Endodermal cell (in vitro differentiated cells): Measurements from ENCODE around the gene ATP5ME. TPM values are rescaled to one million over a fixed set of nuclear protein-coding genes. Genes with fewer than 3 reads are reported as not detected.

Source experiments
- DNase-seq: peaks from one replicate; pipeline ENCODE4 v3.0.0-alpha.2; 2017
- H3K27ac ChIP-seq: 2 replicates; pipeline ENCODE4 v1.5.1; 2013; ENCODE audit warnings: mild to moderate bottlenecking, low read depth, low read length, moderate library complexity
- H3K27me3 ChIP-seq: 2 replicates; pipeline ENCODE4 v1.6.1; 2013; ENCODE audit warnings: mild to moderate bottlenecking, low read length, moderate library complexity; ENCODE audit not compliant: insufficient read depth, control insufficient read depth, poor library complexity, severe bottlenecking
- H3K36me3 ChIP-seq: 2 replicates; pipeline ENCODE4 v1.7.0; 2013; ENCODE audit warnings: mild to moderate bottlenecking, low read length, moderate library complexity; ENCODE audit not compliant: control insufficient read depth, insufficient read depth
- H3K4me1 ChIP-seq: one replicate; pipeline ENCODE4 v1.7.0; 2013; ENCODE audit warnings: low read length; ENCODE audit not compliant: control insufficient read depth, insufficient read depth
- H3K4me3 ChIP-seq: 2 replicates; pipeline ENCODE4 v1.5.1; 2013; ENCODE audit warnings: mild to moderate bottlenecking, low read length, moderate library complexity
- H3K9ac ChIP-seq: 2 replicates; pipeline ENCODE4 v1.6.1; 2013; ENCODE audit warnings: mild to moderate bottlenecking, low read length, moderate library complexity; ENCODE audit not compliant: poor library complexity, severe bottlenecking; ENCODE audit errors: extremely low read depth
- H3K9me3 ChIP-seq: 2 replicates; pipeline ENCODE4 v1.6.1; 2013; ENCODE audit warnings: mild to moderate bottlenecking, low read length, moderate library complexity; ENCODE audit not compliant: control insufficient read depth
- H3K27ac Mint-ChIP-seq: 2 replicates; pipeline ENCODE4 v1.8.0; 2020; ENCODE audit warnings: mixed read lengths
- H3K27me3 Mint-ChIP-seq: 2 replicates; pipeline ENCODE4 v1.8.0; 2021; ENCODE audit warnings: mild to moderate bottlenecking, mixed read lengths; ENCODE audit not compliant: insufficient read depth
- H3K36me3 Mint-ChIP-seq: 2 replicates; pipeline ENCODE4 v1.8.0; 2020; ENCODE audit warnings: low read depth, mixed read lengths
- H3K4me1 Mint-ChIP-seq: 2 replicates; pipeline ENCODE4 v1.8.0; 2020; ENCODE audit warnings: mixed read lengths
- H3K4me3 Mint-ChIP-seq: 2 replicates; pipeline ENCODE4 v1.8.0; 2020; ENCODE audit warnings: mild to moderate bottlenecking, moderate library complexity, mixed read lengths
- H3K9me3 Mint-ChIP-seq: 2 replicates; pipeline ENCODE4 v1.8.0; 2020; ENCODE audit warnings: mild to moderate bottlenecking, mixed read lengths
- WGBS, 2 experiments: methylation state at CpG; one replicate each; pipeline versions ENCODE4 v1.1.5 to v1.1.7; 2013; ENCODE audit warnings: missing lambda C conversion rate in 2 of 2, mixed read lengths in 1 of 2; ENCODE audit not compliant: insufficient coverage in 1 of 2, insufficient read length in 1 of 2; 5-methylcytosine and 5-hydroxymethylcytosine counted together
- total RNA-seq, 2 donors: library from RNA; stranded (reverse); fragmentation: NEBNext Ultra II Directional in 1 of 2; extraction: Animal tissue kit (Norgen Biotek cat#: 25700) in 1 of 2; gene quantifications; 2 replicates in 1 of 2; 3 replicates in 1 of 2; pipeline ENCODE4 v1.2.1, GENCODE V29; 2021
- TF ChIP-seq, protein P1 (sequence below): fragments of 200-600 bp; sonication (generic); conservative IDR thresholded peaks from 2 replicates; pipeline ENCODE4 v1.5.0; 2021; ENCODE audit warnings: antibody characterized with exemption, mild to moderate bottlenecking

Gene ATP5ME
- total RNA-seq, 2 donors from 2014 or later = 407 to 456 TPM

GRCh38 chr4:677431-678293 is 3.6 kb upstream of the ATP5ME start:
- peaks cover under 1% of the 10 kb centered on the region for H3K36me3 ChIP-seq
- Mint-ChIP-seq H3K4me1 (peaks cover 10% of the 10 kb centered on the region), H3K27me3 (peaks cover 2% of the 10 kb centered on the region), H3K9me3 (no peaks in the 10 kb centered on the region), H3K27ac (no peak overlapping the region), H3K4me3 (no peak overlapping the region), H3K36me3 (peaks cover 7% of the 10 kb centered on the region)
- H3K4me1 ChIP-seq = no peaks in the 10 kb centered on the region
- WGBS, 2 experiments = 87 to 89% methylated on average over 15 to 26 of the region's 26 CpGs
- TF ChIP-seq, protein P1, sequence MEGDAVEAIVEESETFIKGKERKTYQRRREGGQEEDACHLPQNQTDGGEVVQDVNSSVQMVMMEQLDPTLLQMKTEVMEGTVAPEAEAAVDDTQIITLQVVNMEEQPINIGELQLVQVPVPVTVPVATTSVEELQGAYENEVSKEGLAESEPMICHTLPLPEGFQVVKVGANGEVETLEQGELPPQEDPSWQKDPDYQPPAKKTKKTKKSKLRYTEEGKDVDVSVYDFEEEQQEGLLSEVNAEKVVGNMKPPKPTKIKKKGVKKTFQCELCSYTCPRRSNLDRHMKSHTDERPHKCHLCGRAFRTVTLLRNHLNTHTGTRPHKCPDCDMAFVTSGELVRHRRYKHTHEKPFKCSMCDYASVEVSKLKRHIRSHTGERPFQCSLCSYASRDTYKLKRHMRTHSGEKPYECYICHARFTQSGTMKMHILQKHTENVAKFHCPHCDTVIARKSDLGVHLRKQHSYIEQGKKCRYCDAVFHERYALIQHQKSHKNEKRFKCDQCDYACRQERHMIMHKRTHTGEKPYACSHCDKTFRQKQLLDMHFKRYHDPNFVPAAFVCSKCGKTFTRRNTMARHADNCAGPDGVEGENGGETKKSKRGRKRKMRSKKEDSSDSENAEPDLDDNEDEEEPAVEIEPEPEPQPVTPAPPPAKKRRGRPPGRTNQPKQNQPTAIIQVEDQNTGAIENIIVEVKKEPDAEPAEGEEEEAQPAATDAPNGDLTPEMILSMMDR = no peak
- H3K4me3 ChIP-seq = no peak overlapping the region
- H3K27me3 ChIP-seq = no peaks in the 10 kb centered on the region
- no peak for DNase-seq
- H3K27ac ChIP-seq = no peak overlapping the region
- no peak overlapping the region for H3K9ac ChIP-seq
- H3K9me3 ChIP-seq = no peaks in the 10 kb centered on the region

GRCh38 chr4:676871-677235 is 2.8 kb upstream of the ATP5ME start:
- H3K9me3 Mint-ChIP-seq = no peaks in the 10 kb centered on the region
- peaks cover 15% of the 10 kb centered on the region for H3K36me3 Mint-ChIP-seq
- no peak overlapping the region for H3K27ac Mint-ChIP-seq
- no peaks in the 10 kb centered on the region for H3K9me3 ChIP-seq
- H3K4me3 ChIP-seq = no peak overlapping the region
- no peak overlapping the region for H3K4me3 Mint-ChIP-seq
- DNase-seq = no peak
- H3K36me3 ChIP-seq = peaks cover 8% of the 10 kb centered on the region
- TF ChIP-seq, protein P1 = no peak
- H3K4me1 Mint-ChIP-seq = peaks cover 10% of the 10 kb centered on the region
- 91 to 94% methylated on average over 4 to 8 of the region's 8 CpGs for WGBS, 2 experiments
- no peaks in the 10 kb centered on the region for H3K27me3 ChIP-seq
- H3K27me3 Mint-ChIP-seq = peaks cover 2% of the 10 kb centered on the region
- H3K4me1 ChIP-seq = no peaks in the 10 kb centered on the region
- no peak overlapping the region for H3K27ac ChIP-seq
- no peak overlapping the region for H3K9ac ChIP-seq

DNA sequence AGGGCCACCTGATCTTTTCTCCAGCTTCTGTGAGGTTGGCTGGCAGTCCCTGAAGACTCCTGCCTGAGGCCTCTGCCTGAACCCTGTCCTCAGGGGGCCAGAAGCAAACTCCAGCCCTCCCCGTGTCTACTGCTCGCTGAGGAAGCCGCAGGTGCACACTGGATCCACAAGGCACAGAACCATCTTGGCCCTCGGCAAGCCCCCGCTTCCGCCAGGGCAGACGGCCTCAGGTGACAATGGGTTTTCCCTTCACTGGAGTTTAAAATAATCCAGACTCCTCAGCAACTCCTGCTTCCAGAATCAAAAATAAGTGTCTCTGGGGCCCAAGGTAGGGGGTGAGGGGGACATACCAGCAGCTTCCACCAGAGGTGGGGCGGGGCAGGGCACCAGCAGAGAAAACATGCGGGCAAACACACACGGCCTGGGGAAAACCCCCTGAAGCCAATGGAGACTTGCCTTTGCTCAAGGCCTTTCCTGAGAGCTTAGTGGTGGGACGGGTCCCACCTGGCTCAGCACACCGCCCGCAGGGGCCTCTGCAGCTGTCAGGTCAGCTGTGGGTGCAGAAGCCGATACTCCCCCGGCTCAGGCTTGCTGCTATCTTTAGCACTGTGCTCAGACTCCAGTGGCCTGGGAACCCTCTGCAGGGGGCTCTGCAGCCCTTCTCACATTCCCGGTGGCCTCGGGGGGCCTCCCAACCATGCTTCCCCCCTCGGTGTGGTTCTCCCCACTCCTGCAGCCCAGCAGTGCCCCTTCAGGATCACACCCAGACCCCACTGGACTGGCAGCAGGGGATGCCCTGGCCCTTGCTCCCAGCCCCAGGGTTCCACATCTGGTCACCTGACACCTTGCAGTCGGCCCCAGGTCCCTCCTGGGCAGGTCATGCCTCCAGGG is 2.1 kb upstream of the ATP5ME start:
- peak overlapping the region; percentile 35 for H3K27ac Mint-ChIP-seq
- Histone ChIP-seq H3K27ac (no peak overlapping the region), H3K36me3 (peaks cover 14% of the 10 kb centered on the region), H3K4me3 (no peak overlapping the region), H3K9ac (no peak overlapping the region), H3K27me3 (no peaks in the 10 kb centered on the region), H3K9me3 (no peaks in the 10 kb centered on the region), H3K4me1 (no peaks in the 10 kb centered on the region)
- H3K4me1 Mint-ChIP-seq = peaks cover 10% of the 10 kb centered on the region
- no peak for DNase-seq
- peaks cover 20% of the 10 kb centered on the region for H3K36me3 Mint-ChIP-seq
- 93 to 100% methylated on average over 1 to 19 of the region's 19 CpGs for WGBS, 2 experiments
- TF ChIP-seq, protein P1 = no peak
- H3K27me3 Mint-ChIP-seq = peaks cover 2% of the 10 kb centered on the region
- H3K4me3 Mint-ChIP-seq = peak overlapping the region; percentile 85
- H3K9me3 Mint-ChIP-seq = no peaks in the 10 kb centered on the region
